ENCODE measurements around the gene ITGAX. TPM values are rescaled to one million over a fixed set of nuclear protein-coding genes. Genes with fewer than 3 reads are reported as not detected.

Gene ITGAX
- total and polyA plus RNA-seq, 10 of the 15 experiments (the other 5 are each of a cell fraction or from before 2014, with no cell fraction given) = 1.6 to 37.9 (median 17.9) TPM

GRCh38 chr16:31407406-31407805 lies 52.4 kb downstream of the ITGAX start (continued):
- TF ChIP-seq, protein P1, sequence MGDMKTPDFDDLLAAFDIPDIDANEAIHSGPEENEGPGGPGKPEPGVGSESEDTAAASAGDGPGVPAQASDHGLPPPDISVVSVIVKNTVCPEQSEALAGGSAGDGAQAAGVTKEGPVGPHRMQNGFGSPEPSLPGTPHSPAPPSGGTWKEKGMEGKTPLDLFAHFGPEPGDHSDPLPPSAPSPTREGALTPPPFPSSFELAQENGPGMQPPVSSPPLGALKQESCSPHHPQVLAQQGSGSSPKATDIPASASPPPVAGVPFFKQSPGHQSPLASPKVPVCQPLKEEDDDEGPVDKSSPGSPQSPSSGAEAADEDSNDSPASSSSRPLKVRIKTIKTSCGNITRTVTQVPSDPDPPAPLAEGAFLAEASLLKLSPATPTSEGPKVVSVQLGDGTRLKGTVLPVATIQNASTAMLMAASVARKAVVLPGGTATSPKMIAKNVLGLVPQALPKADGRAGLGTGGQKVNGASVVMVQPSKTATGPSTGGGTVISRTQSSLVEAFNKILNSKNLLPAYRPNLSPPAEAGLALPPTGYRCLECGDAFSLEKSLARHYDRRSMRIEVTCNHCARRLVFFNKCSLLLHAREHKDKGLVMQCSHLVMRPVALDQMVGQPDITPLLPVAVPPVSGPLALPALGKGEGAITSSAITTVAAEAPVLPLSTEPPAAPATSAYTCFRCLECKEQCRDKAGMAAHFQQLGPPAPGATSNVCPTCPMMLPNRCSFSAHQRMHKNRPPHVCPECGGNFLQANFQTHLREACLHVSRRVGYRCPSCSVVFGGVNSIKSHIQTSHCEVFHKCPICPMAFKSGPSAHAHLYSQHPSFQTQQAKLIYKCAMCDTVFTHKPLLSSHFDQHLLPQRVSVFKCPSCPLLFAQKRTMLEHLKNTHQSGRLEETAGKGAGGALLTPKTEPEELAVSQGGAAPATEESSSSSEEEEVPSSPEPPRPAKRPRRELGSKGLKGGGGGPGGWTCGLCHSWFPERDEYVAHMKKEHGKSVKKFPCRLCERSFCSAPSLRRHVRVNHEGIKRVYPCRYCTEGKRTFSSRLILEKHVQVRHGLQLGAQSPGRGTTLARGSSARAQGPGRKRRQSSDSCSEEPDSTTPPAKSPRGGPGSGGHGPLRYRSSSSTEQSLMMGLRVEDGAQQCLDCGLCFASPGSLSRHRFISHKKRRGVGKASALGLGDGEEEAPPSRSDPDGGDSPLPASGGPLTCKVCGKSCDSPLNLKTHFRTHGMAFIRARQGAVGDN (IDR thresholded peaks at IDR 0.05) = no peak
- TF ChIP-seq LARP7 (IDR thresholded peaks at IDR 0.05) = no peak
- TF ChIP-seq PAX5 (IDR thresholded peaks at IDR 0.05; ENCODE audit: borderline replicate concordance, low read depth, low read length) = no peak
- TF ChIP-seq RBBP5 (conservative IDR thresholded peaks at IDR 0.05) = no peak

DNA sequence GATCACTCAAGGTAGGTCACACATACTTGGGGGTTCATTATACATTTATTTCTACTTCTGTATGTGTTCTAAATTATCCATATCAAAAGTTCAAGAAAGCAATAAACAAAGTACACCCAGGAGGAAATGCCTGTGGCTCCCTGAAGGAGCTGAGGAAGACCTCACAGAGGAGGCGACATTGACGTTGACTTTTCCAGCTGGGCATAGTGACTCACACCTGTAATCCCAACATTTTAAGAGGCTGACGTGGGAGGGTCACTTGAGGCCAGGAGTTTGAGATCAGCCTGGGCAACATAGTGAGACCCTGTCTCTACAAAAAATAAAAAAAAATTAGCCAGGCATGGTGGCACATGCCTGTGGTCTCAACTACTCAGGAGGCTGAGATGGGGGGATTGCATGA lies 54.5 kb downstream of the ITGAX start:
- FAIRE-seq = no peak
- H3K79me2 ChIP-seq (ENCODE audit: control insufficient read depth, insufficient read depth, low read length) = no peaks in the 10 kb centered on the region
- no peak overlapping the region for H3K9ac ChIP-seq (ENCODE audit: control insufficient read depth, insufficient read depth, low read length)
- POLR2A ChIA-PET = no interaction called here
- H2AFZ ChIP-seq (ENCODE audit: control insufficient read depth, low read depth, low read length) = no peak overlapping the region
- in situ Hi-C loops (cut with MboI) = no loop called here
- CTCF ChIA-PET = no interaction called here
- no peak overlapping the region for H3K4me3 ChIP-seq
- WGBS (ENCODE audit: insufficient coverage, insufficient replicate concordance, low lambda C conversion rate, missing lambda C conversion rate) = 0% methylated on average over 3 of the region's 3 CpGs
- peaks cover 4% of the 10 kb centered on the region for H3K4me1 ChIP-seq (ENCODE audit: control insufficient read depth, insufficient read depth, low read length)
- H3K4me2 ChIP-seq (ENCODE audit: control insufficient read depth, insufficient read depth) = no peak overlapping the region
- H3K27me3 ChIP-seq (replicated peaks in 1 of 2; ENCODE audit: control insufficient read depth in 2 of 2, insufficient read depth in 2 of 2, low read length in 1 of 2) = no peaks in the 10 kb centered on the region; a peak in 1 of 4 replicates
- no peaks in the 10 kb centered on the region for H4K20me1 ChIP-seq (ENCODE audit: control insufficient read depth, insufficient read depth)
- no peak for DNase-seq (ENCODE audit: low read depth, low spot score)
- intact Hi-C loops (cut with micrococcal nuclease; ENCODE audit: unreplicated experiment) = no loop called here
- RAD21 ChIA-PET (ENCODE audit: unreplicated experiment) = no interaction called here
- no TSS peak for BruUV-seq (replicated peaks)
- SMC1A ChIA-PET (ENCODE audit: uncharacterized antibody, unreplicated experiment) = no interaction called here
- no peak for ATAC-seq
- H3K27ac ChIP-seq (ENCODE audit: control insufficient read depth, insufficient read depth) = no peak overlapping the region
- H3K36me3 ChIP-seq (ENCODE audit: control insufficient read depth in 2 of 2, insufficient read depth in 2 of 2, low read length in 1 of 2) = no peaks in the 10 kb centered on the region
- H3K9me3 ChIP-seq (replicated peaks; ENCODE audit: control insufficient read depth, insufficient read depth, low read length) = no peaks in the 10 kb centered on the region
- TF ChIP-seq GABPA (IDR thresholded peaks at IDR 0.05; ENCODE audit: low read depth) (no peak), BCLAF1 (IDR thresholded peaks at IDR 0.05) (no peak), JUNB (IDR thresholded peaks at IDR 0.05) (no peak), IRF4 (IDR thresholded peaks at IDR 0.05; ENCODE audit: low read depth, low read length) (no peak), SMC3 (IDR thresholded peaks at IDR 0.05; ENCODE audit: borderline replicate concordance, low read length) (no peak), SMARCA5 (IDR thresholded peaks at IDR 0.05) (no peak), PKNOX1 (IDR thresholded peaks at IDR 0.05) (no peak), SPI1 (IDR thresholded peaks at IDR 0.05; ENCODE audit: borderline replicate concordance, insufficient read depth, low read depth, low read length) (no peak), NRF1 (conservative IDR thresholded peaks at IDR 0.05; ENCODE audit: low read depth, low read length) (no peak)
- TF ChIP-seq, protein P2, sequence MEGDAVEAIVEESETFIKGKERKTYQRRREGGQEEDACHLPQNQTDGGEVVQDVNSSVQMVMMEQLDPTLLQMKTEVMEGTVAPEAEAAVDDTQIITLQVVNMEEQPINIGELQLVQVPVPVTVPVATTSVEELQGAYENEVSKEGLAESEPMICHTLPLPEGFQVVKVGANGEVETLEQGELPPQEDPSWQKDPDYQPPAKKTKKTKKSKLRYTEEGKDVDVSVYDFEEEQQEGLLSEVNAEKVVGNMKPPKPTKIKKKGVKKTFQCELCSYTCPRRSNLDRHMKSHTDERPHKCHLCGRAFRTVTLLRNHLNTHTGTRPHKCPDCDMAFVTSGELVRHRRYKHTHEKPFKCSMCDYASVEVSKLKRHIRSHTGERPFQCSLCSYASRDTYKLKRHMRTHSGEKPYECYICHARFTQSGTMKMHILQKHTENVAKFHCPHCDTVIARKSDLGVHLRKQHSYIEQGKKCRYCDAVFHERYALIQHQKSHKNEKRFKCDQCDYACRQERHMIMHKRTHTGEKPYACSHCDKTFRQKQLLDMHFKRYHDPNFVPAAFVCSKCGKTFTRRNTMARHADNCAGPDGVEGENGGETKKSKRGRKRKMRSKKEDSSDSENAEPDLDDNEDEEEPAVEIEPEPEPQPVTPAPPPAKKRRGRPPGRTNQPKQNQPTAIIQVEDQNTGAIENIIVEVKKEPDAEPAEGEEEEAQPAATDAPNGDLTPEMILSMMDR (IDR thresholded peaks at IDR 0.05 in 2 of 3, conservative IDR thresholded peaks at IDR 0.05 in 1 of 3; ENCODE audit: control insufficient read depth in 2 of 3, extremely low read depth in 1 of 3, insufficient read depth in 1 of 3, low read depth in 3 of 3, low read length in 3 of 3) = no peak

Measured in GM12878 (cell line).